HG03460 (cell line): ENCODE measurements around the gene ZNF678.
"Not testable (repeated sequence)": the region's sequence is repeated elsewhere in the genome, so short reads cannot be mapped to it uniquely, and the experiment has no call there.

Experiments used
- ATAC-seq: cut with Tn5 transposase; IDR thresholded peaks from one replicate; pipeline ENCODE4 v1.9.1; 2021; ENCODE audit not compliant: unreplicated experiment

Gene ZNF678

DNA sequence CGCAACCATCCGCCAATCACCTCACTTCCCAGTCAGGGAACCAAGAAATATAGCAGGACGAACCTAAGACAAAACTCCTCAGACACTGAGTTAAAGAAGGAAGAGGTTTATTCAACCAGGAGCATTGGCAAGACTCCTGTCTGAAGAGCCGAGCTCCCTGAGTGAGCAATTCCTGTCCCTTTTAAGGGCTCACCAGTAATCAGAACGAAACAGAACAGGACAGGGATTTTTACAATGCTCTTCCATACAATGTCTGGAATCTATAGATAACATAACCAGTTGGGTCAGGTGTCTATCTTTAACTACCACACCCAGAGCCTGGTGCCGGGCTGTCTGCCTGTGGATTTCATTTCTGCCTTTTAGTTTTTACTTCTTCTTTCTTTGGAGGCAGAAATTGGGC is 32.9 kb downstream of the ZNF678 start:
- not testable (repeated sequence) for ATAC-seq

- no peak for ATAC-seq
These were observed 40.0 kb downstream of the ZNF678 start for GRCh38 chr1:227603327-227603726.

DNA sequence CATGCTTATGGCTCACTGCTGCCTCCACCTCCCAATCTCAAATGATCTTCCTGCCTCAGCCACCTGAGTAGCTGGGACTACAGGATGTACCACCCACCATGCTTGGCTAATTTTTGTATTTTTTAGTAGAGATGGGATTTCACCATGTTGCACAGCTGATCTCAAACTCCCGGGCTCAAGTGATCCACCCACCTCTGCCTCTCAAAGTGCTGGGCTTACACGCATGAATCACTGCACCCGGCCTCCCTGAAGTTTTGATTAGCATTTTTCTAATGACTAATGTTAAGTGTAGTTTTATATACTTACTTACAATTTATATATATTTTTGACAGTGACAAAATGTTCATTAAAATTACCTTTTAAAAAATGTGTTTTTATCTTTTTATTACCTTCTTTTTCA is 41.1 kb downstream of the ZNF678 start:
- no peak for ATAC-seq

GRCh38 chr1:227606271-227606670 is 42.9 kb downstream of the ZNF678 start:
- not testable (repeated sequence) for ATAC-seq

- ATAC-seq: no peak
These were observed 44.1 kb downstream of the ZNF678 start for GRCh38 chr1:227607336-227607898.

- no peak for ATAC-seq
These were observed 49.3 kb downstream of the ZNF678 start for GRCh38 chr1:227612658-227613057.

- no peak for ATAC-seq
These were observed 50.2 kb downstream of the ZNF678 start for GRCh38 chr1:227613526-227613925.

DNA sequence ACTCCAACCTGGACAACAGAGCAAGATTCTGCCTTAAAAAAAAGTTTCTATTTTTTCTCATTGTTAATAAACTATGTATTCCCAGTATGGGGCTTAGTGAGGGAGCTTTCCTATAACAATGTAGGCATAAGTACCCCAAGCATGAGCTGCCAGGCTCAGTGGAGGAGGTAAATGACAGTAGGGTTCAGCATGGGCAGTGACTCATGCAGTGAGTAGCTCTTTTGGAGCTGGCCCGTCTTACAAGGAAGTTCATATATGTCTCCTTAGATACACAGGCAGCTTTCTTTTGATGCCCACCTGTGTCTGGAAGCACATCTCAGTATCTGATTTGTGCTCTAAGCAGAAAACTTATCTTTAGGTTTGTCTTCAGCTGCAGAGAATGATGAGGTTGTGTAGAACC is 57.9 kb downstream of the ZNF678 start:
- ATAC-seq: no peak

- no peak for ATAC-seq
These were observed 59.6 kb downstream of the ZNF678 start for GRCh38 chr1:227622739-227623475.

DNA sequence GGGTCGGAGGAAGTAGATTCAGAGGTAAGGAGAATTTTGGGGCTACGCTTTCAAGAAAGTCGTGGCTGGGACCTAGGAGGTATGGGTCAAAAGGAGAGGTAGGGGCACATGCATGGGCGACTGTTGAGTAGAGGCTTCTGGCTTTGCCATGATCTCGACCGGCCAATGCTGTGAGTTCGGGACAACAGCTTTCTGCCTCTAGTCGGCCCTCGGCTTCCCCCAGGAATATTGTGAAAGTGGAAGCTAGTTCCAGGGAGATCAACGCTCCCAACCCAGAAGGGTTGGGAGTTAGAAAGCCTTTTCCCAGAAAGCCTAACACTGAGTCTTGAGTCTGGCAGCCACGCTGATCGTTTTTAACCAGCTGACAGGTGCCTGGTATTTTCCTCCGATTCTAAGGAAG is 69.0 kb downstream of the ZNF678 start:
- ATAC-seq: no peak

- no peak for ATAC-seq
These were observed 72.2 kb downstream of the ZNF678 start for GRCh38 chr1:227635596-227635995.

DNA sequence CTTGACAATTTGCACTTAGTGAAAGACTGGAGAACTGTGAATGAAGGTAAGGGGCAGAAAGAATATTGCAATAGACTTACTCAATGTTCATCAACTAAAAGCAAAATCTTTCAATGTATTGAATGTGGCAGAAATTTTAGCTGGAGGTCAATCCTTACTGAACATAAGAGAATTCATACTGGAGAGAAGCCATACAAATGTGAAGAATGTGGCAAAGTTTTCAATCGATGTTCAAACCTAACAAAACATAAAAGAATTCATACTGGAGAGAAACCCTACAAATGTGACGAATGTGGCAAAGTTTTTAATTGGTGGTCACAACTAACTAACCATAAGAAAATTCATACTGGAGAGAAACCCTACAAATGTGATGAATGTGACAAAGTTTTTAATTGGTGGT is 91.1 kb downstream of the ZNF678 start:
- ATAC-seq: no peak

DNA sequence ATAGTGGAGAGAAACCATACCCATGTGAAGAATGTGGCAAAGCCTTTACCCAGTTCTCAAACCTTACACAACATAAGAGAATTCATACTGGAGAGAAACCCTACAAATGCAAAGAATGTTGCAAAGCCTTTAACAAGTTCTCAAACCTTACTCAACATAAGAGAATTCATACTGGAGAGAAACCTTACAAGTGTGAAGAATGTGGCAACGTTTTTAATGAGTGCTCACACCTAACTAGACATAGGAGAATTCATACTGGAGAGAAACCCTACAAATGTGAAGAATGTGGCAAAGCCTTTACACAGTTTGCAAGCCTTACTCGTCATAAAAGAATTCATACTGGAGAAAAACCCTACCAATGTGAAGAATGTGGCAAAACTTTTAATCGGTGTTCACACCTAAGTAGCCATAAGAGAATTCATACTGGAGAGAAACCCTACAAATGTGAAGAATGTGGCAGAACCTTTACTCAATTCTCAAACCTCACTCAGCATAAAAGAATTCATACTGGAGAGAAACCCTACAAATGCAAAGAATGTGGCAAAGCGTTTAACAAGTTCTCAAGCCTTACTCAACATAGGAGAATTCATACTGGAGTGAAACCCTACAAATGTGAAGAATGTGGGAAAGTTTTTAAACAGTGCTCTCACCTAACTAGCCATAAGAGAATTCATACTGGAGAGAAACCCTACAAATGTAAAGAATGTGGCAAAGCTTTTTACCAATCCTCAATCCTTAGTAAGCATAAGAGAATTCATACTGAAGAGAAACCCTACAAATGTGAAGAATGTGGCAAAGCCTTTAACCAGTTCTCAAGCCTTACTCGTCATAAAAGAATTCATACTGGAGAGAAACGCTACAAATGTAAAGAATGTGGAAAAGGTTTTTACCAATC is 91.7 kb downstream of the ZNF678 start:
- no peak for ATAC-seq

DNA sequence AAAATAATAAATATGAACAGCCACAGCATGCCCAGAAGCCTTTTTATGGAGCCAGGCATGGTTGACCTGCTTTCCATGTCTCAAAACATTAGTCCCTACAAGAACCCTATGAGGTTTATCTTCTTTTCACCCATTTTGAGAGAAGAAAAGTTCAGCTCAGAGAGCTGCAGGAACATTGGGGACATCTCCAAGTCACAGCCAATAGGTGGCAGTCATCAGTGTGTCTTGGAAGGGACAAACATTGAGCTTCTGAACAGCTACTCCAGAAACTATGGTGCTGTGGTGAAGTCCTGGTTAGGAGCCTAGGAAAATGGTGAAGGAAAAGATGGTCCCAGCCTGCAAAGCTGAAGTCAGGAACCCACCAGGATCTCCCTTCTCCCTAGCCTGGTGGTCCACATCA is 98.1 kb downstream of the ZNF678 start:
- no peak for ATAC-seq

DNA sequence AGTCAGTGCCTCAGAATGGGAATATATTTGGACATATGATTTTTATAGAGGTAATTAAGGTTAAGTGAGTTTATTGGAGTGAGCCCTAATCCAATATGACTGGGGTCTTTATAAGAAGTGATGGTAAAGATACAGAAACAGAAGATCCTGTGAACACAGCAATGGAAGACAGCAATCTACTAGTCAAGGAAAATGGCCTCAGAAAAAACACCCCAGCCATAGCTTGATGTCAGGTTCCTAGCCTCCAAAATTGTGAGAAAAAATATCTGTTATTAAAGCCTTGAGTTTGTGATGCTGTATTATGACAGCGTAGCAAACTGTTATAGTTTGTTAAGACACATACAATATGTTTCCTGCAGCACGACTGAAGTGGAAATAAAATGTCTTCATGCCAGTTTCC is 99.6 kb downstream of the ZNF678 start:
- ATAC-seq: no peak

DNA sequence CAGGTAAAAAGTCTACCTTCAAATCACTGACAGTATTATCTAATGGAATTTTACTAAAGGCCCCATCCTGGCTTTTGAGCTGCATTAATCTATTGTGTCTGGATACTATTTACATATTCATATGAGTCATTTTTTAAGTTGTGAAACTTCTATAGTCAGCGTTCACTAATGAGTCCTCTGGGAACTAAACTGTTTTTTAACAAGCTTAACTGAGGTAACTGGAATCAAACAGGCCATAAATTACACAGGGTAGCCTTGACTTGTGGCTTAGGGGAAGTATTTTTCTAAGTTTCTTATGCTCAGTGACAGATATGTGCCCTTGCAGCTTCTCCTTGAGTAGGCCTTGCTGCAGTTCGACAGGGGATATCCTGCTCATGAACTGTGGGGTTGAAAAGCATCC is 102.9 kb downstream of the ZNF678 start:
- no peak for ATAC-seq

- no peak for ATAC-seq
These were observed 110.1 kb downstream of the ZNF678 start for GRCh38 chr1:227673441-227673840.

DNA sequence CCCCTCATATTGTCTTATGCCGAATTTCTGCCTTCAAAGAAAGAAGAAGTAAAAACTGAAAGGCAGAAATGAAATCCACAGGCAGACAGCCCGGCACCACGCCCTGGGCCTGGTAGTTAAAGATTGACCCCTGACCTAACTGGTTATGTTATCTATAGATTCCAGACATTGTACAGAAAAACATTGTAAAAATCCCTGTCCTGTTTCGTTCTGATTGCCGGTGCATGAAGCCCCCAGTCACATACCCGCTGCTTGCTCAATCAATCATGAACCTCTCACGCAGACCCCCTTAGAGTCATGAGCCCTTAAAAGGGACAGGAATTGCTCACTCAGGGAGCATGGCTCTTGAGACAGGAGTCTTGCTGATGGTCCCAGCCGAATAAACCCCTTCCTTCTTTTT is 122.5 kb downstream of the ZNF678 start:
- no peak for ATAC-seq

GRCh38 chr1:227697321-227697864 is 134.0 kb downstream of the ZNF678 start:
- no peak for ATAC-seq

- not testable (repeated sequence) for ATAC-seq
These were observed 138.3 kb downstream of the ZNF678 start for GRCh38 chr1:227701631-227702030.

GRCh38 chr1:227707846-227708245 is 144.5 kb downstream of the ZNF678 start:
- ATAC-seq: no peak

GRCh38 chr1:227709451-227709850 is 146.1 kb downstream of the ZNF678 start:
- ATAC-seq: no peak
